Endodermal cell (in vitro differentiated cells): ENCODE results near the gene ULBP2. TPM values are rescaled to one million over a fixed set of nuclear protein-coding genes. Genes with fewer than 3 reads are reported as not detected.

ENCODE experiments used
- DNase-seq: peaks from one replicate; pipeline ENCODE4 v3.0.0-alpha.2; 2017
- H3K27ac ChIP-seq: 2 replicates; pipeline ENCODE4 v1.5.1; 2013; ENCODE audit warnings: mild to moderate bottlenecking, low read depth, low read length, moderate library complexity
- H3K27me3 ChIP-seq: 2 replicates; pipeline ENCODE4 v1.6.1; 2013; ENCODE audit warnings: mild to moderate bottlenecking, low read length, moderate library complexity; ENCODE audit not compliant: insufficient read depth, control insufficient read depth, poor library complexity, severe bottlenecking
- H3K36me3 ChIP-seq: 2 replicates; pipeline ENCODE4 v1.7.0; 2013; ENCODE audit warnings: mild to moderate bottlenecking, low read length, moderate library complexity; ENCODE audit not compliant: control insufficient read depth, insufficient read depth
- H3K4me1 ChIP-seq: one replicate; pipeline ENCODE4 v1.7.0; 2013; ENCODE audit warnings: low read length; ENCODE audit not compliant: control insufficient read depth, insufficient read depth
- H3K4me3 ChIP-seq: 2 replicates; pipeline ENCODE4 v1.5.1; 2013; ENCODE audit warnings: mild to moderate bottlenecking, low read length, moderate library complexity
- H3K9ac ChIP-seq: 2 replicates; pipeline ENCODE4 v1.6.1; 2013; ENCODE audit warnings: mild to moderate bottlenecking, low read length, moderate library complexity; ENCODE audit not compliant: poor library complexity, severe bottlenecking; ENCODE audit errors: extremely low read depth
- H3K9me3 ChIP-seq: 2 replicates; pipeline ENCODE4 v1.6.1; 2013; ENCODE audit warnings: mild to moderate bottlenecking, low read length, moderate library complexity; ENCODE audit not compliant: control insufficient read depth
- H3K27ac Mint-ChIP-seq: 2 replicates; pipeline ENCODE4 v1.8.0; 2020; ENCODE audit warnings: mixed read lengths
- H3K27me3 Mint-ChIP-seq: 2 replicates; pipeline ENCODE4 v1.8.0; 2021; ENCODE audit warnings: mild to moderate bottlenecking, mixed read lengths; ENCODE audit not compliant: insufficient read depth
- H3K36me3 Mint-ChIP-seq: 2 replicates; pipeline ENCODE4 v1.8.0; 2020; ENCODE audit warnings: low read depth, mixed read lengths
- H3K4me1 Mint-ChIP-seq: 2 replicates; pipeline ENCODE4 v1.8.0; 2020; ENCODE audit warnings: mixed read lengths
- H3K4me3 Mint-ChIP-seq: 2 replicates; pipeline ENCODE4 v1.8.0; 2020; ENCODE audit warnings: mild to moderate bottlenecking, moderate library complexity, mixed read lengths
- H3K9me3 Mint-ChIP-seq: 2 replicates; pipeline ENCODE4 v1.8.0; 2020; ENCODE audit warnings: mild to moderate bottlenecking, mixed read lengths
- WGBS, 2 experiments: methylation state at CpG; one replicate each; pipeline versions ENCODE4 v1.1.5 to v1.1.7; 2013; ENCODE audit warnings: missing lambda C conversion rate in 2 of 2, mixed read lengths in 1 of 2; ENCODE audit not compliant: insufficient coverage in 1 of 2, insufficient read length in 1 of 2; 5-methylcytosine and 5-hydroxymethylcytosine counted together
- total RNA-seq, 2 donors: library from RNA; stranded (reverse); fragmentation: NEBNext Ultra II Directional in 1 of 2; extraction: Animal tissue kit (Norgen Biotek cat#: 25700) in 1 of 2; gene quantifications; 2 replicates in 1 of 2; 3 replicates in 1 of 2; pipeline ENCODE4 v1.2.1, GENCODE V29; 2021
- TF ChIP-seq, protein P1 (sequence below): fragments of 200-600 bp; sonication (generic); conservative IDR thresholded peaks from 2 replicates; pipeline ENCODE4 v1.5.0; 2021; ENCODE audit warnings: antibody characterized with exemption, mild to moderate bottlenecking

ULBP2 gene
- total RNA-seq, 2 donors from 2014 or later, result 0.20 TPM; not detected in 1

DNA sequence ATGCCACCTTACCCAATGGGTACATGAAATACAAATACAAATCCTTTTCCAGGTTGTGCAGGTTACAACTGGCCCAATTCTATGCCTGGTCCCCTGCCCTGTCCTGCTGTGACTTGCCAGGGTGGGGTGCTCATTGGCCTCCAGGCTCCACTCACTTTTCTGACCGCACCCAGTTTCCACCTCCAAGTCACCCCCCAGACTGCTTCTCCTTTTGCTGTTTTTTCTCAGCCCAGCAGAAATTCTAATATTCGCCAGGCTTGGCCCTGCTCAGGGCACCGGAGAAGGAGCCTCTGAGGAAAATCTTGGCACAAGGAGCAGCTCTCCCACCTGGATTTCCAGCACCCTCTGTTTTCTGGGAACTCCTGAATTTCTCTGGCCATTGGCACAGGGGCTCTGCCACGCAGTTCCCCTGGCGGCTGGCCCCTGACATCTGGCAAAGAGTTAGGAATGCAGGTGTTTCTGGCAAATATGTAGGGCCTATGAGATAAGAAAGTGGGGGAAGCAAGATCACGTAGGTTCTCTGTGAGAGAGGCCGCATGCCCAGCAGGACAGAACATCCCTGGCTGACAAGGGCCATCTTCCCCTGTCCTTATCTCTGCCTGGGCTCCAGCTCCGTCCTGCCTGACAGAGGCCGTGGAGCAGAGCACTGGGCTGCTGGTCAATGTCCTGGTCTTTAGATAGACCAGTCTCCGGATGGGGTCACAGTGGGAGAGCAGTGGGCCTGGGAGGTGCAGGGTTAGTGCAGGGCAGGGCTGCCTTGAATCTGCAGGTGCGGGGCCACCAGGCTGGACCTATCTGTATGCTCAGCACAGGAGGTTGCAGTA is 41.0 kb upstream of the ULBP2 start:
- Histone ChIP-seq H3K4me1 (no peaks in the 10 kb centered on the region), H3K27me3 (peaks cover 7% of the 10 kb centered on the region), H3K27ac (no peak overlapping the region), H3K9ac (no peak overlapping the region), H3K36me3 (no peaks in the 10 kb centered on the region), H3K4me3 (no peak overlapping the region), H3K9me3 (no peaks in the 10 kb centered on the region)
- TF ChIP-seq, protein P1, sequence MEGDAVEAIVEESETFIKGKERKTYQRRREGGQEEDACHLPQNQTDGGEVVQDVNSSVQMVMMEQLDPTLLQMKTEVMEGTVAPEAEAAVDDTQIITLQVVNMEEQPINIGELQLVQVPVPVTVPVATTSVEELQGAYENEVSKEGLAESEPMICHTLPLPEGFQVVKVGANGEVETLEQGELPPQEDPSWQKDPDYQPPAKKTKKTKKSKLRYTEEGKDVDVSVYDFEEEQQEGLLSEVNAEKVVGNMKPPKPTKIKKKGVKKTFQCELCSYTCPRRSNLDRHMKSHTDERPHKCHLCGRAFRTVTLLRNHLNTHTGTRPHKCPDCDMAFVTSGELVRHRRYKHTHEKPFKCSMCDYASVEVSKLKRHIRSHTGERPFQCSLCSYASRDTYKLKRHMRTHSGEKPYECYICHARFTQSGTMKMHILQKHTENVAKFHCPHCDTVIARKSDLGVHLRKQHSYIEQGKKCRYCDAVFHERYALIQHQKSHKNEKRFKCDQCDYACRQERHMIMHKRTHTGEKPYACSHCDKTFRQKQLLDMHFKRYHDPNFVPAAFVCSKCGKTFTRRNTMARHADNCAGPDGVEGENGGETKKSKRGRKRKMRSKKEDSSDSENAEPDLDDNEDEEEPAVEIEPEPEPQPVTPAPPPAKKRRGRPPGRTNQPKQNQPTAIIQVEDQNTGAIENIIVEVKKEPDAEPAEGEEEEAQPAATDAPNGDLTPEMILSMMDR, result no peak
- peak; percentile 43 for DNase-seq
- 90 to 93% methylated on average over 4 to 11 of the region's 11 CpGs for WGBS, 2 experiments
- H3K27ac Mint-ChIP-seq, result no peak overlapping the region
- H3K27me3 Mint-ChIP-seq, result peaks cover 22% of the 10 kb centered on the region
- H3K9me3 Mint-ChIP-seq, result no peaks in the 10 kb centered on the region
- no peak overlapping the region for H3K4me3 Mint-ChIP-seq
- H3K36me3 Mint-ChIP-seq, result no peaks in the 10 kb centered on the region
- peaks cover 9% of the 10 kb centered on the region for H3K4me1 Mint-ChIP-seq

GRCh38 chr6:149901444-149902140 is 40.2 kb upstream of the ULBP2 start:
- Mint-ChIP-seq H3K4me1 (peaks cover 9% of the 10 kb centered on the region), H3K27ac (no peak overlapping the region), H3K4me3 (no peak overlapping the region), H3K27me3 (peaks cover 28% of the 10 kb centered on the region), H3K9me3 (no peaks in the 10 kb centered on the region), H3K36me3 (no peaks in the 10 kb centered on the region)
- H3K9me3 ChIP-seq, result no peaks in the 10 kb centered on the region
- H3K27me3 ChIP-seq, result peaks cover 13% of the 10 kb centered on the region
- DNase-seq, result no peak
- no peak overlapping the region for H3K27ac ChIP-seq
- WGBS, 2 experiments, result 91 to 94% methylated on average over 6 of the region's 6 CpGs
- no peak overlapping the region for H3K9ac ChIP-seq
- TF ChIP-seq, protein P1, result no peak
- no peaks in the 10 kb centered on the region for H3K36me3 ChIP-seq
- no peaks in the 10 kb centered on the region for H3K4me1 ChIP-seq
- H3K4me3 ChIP-seq, result no peak overlapping the region

GRCh38 chr6:149903938-149904611 is 37.7 kb upstream of the ULBP2 start:
- 54 to 75% methylated on average over 2 to 5 of the region's 5 CpGs for WGBS, 2 experiments

More at GRCh38 chr6:149903938-149904611, 37.7 kb upstream of the ULBP2 start:
- Histone ChIP-seq H3K4me3 (no peak overlapping the region), H3K9ac (no peak overlapping the region), H3K27me3 (peaks cover 6% of the 10 kb centered on the region), H3K36me3 (no peaks in the 10 kb centered on the region), H3K9me3 (no peaks in the 10 kb centered on the region), H3K4me1 (no peaks in the 10 kb centered on the region), H3K27ac (no peak overlapping the region)
- peaks cover 9% of the 10 kb centered on the region for H3K4me1 Mint-ChIP-seq
- TF ChIP-seq, protein P1, result peak; percentile 49
- DNase-seq, result peak; percentile 72
- peaks cover 29% of the 10 kb centered on the region for H3K27me3 Mint-ChIP-seq
- peaks cover 19% of the 10 kb centered on the region for H3K9me3 Mint-ChIP-seq
- H3K36me3 Mint-ChIP-seq, result no peaks in the 10 kb centered on the region
- H3K4me3 Mint-ChIP-seq, result no peak overlapping the region
- H3K27ac Mint-ChIP-seq, result no peak overlapping the region
